Stimulated activated CD4-positive, alpha-beta T cell treated with anti-CD3 and anti-CD28 coated beads, Interleukin-2, amount 100 ng/mL, for 48 hours (primary cell): ENCODE measurements around the gene GABRP.
"Not testable (repeated sequence)": the region's sequence is repeated elsewhere in the genome, so short reads cannot be mapped to it uniquely, and the experiment has no call there.

Source experiments
- DNase-seq, 2 donors: peaks; one replicate each; pipeline ENCODE4 v3.0.0-alpha.2; 2020

GABRP gene

GRCh38 chr5:170809551-170809950, 26.0 kb downstream of the GABRP start:
- DNase-seq, result no peak

GRCh38 chr5:170811719-170812118, 28.2 kb downstream of the GABRP start:
- DNase-seq, result no peak

- DNase-seq, result no peak
Measured at GRCh38 chr5:170813231-170813630, 29.7 kb downstream of the GABRP start.

GRCh38 chr5:170817195-170817594, 33.7 kb downstream of the GABRP start:
- DNase-seq, result no peak

- no peak for DNase-seq
Measured at GRCh38 chr5:170818232-170818631, 34.7 kb downstream of the GABRP start.

GRCh38 chr5:170819824-170820223, 36.3 kb downstream of the GABRP start:
- DNase-seq, result no peak

GRCh38 chr5:170821257-170821800, 37.8 kb downstream of the GABRP start:
- no peak for DNase-seq

- DNase-seq, result no peak
Measured at GRCh38 chr5:170826117-170826516, 42.6 kb downstream of the GABRP start.

GRCh38 chr5:170832241-170832640, 48.7 kb downstream of the GABRP start:
- no peak for DNase-seq

GRCh38 chr5:170833981-170834380, 50.5 kb downstream of the GABRP start:
- DNase-seq, result not testable (repeated sequence)

GRCh38 chr5:170836226-170836625, 52.7 kb downstream of the GABRP start:
- no peak for DNase-seq

GRCh38 chr5:170843870-170844269, 60.3 kb downstream of the GABRP start:
- no peak for DNase-seq

GRCh38 chr5:170844651-170845050, 61.1 kb downstream of the GABRP start:
- no peak for DNase-seq

GRCh38 chr5:170846416-170846815, 62.9 kb downstream of the GABRP start:
- no peak for DNase-seq

- DNase-seq, result no peak
Measured at GRCh38 chr5:170846846-170847245, 63.3 kb downstream of the GABRP start.

GRCh38 chr5:170848033-170848432, 64.5 kb downstream of the GABRP start:
- DNase-seq, result no peak

GRCh38 chr5:170849374-170849773, 65.8 kb downstream of the GABRP start:
- no peak for DNase-seq

- DNase-seq, result no peak
Measured at GRCh38 chr5:170854566-170854965, 71.0 kb downstream of the GABRP start.

- no peak for DNase-seq
Measured at GRCh38 chr5:170857066-170857465, 73.5 kb downstream of the GABRP start.

- DNase-seq, result no peak
Measured at GRCh38 chr5:170860415-170860814, 76.9 kb downstream of the GABRP start.

- no peak for DNase-seq
Measured at GRCh38 chr5:170860818-170861666, 77.5 kb downstream of the GABRP start.

GRCh38 chr5:170861667-170861916, 78.1 kb downstream of the GABRP start:
- DNase-seq, result no peak

- no peak for DNase-seq
Measured at GRCh38 chr5:170861917-170862766, 78.6 kb downstream of the GABRP start, which contains the start of gene RANBP17. RANBP17 (plus strand) TSS chr5:170862018.

GRCh38 chr5:170863646-170864045, 80.1 kb downstream of the GABRP start:
- no peak for DNase-seq
